VCaP (cell line): Measurements from ENCODE around the gene TNFRSF13B.

Experiments
- H3K27ac ChIP-seq: fragments of 450-650 bp; 2 replicates; pipeline ENCODE4 v1.5.1; 2017
- CTCF ChIP-seq: fragments of 450-650 bp; conservative IDR thresholded peaks from 2 replicates; pipeline ENCODE4 v1.5.1; 2017; ENCODE audit warnings: mild to moderate bottlenecking, moderate library complexity

The TNFRSF13B gene

GRCh38 chr17:16935786-16936185 lies 36.1 kb downstream of the TNFRSF13B start:
- TF ChIP-seq CTCF: no peak
- no peak overlapping the region for H3K27ac ChIP-seq

GRCh38 chr17:16935241-16935663 lies 36.7 kb downstream of the TNFRSF13B start:
- H3K27ac ChIP-seq: no peak overlapping the region
- TF ChIP-seq CTCF: no peak

GRCh38 chr17:16934836-16935235 lies 37.1 kb downstream of the TNFRSF13B start:
- H3K27ac ChIP-seq: no peak overlapping the region

GRCh38 chr17:16934133-16934795 lies 37.7 kb downstream of the TNFRSF13B start:
- no peak overlapping the region for H3K27ac ChIP-seq
- no peak for TF ChIP-seq CTCF

More at GRCh38 chr17:16934836-16935235, 37.1 kb downstream of the TNFRSF13B start:
- TF ChIP-seq CTCF: no peak

GRCh38 chr17:16933317-16934132 lies 38.4 kb downstream of the TNFRSF13B start:
- TF ChIP-seq CTCF: no peak
- no peak overlapping the region for H3K27ac ChIP-seq

- no peak for TF ChIP-seq CTCF
- H3K27ac ChIP-seq: no peak overlapping the region
Measured at GRCh38 chr17:16932611-16933010, 39.3 kb downstream of the TNFRSF13B start.

- no peak for TF ChIP-seq CTCF
- H3K27ac ChIP-seq: no peak overlapping the region
Measured at GRCh38 chr17:16932156-16932555, 39.8 kb downstream of the TNFRSF13B start.
